Central memory CD4-positive, alpha-beta T cell (primary cell): ENCODE measurements around the gene BNIP3.

Experiments
- DNase-seq: peaks from one replicate; pipeline ENCODE4 v3.0.0; 2022

Gene BNIP3

GRCh38 chr10:131949041-131949862, 32.5 kb downstream of the BNIP3 start:
- DNase-seq = no peak

GRCh38 chr10:131948501-131948900, 33.2 kb downstream of the BNIP3 start:
- no peak for DNase-seq

GRCh38 chr10:131947631-131948347, 33.9 kb downstream of the BNIP3 start:
- DNase-seq = no peak

- DNase-seq = no peak
Observed at GRCh38 chr10:131946880-131947279, 34.8 kb downstream of the BNIP3 start.

- DNase-seq = no peak
Observed at GRCh38 chr10:131946321-131946751, 35.4 kb downstream of the BNIP3 start.

- no peak for DNase-seq
Observed at GRCh38 chr10:131944976-131945695, 36.6 kb downstream of the BNIP3 start.

GRCh38 chr10:131944412-131944811, 37.3 kb downstream of the BNIP3 start:
- DNase-seq = no peak

- DNase-seq = no peak
Observed at GRCh38 chr10:131943021-131943814, 38.5 kb downstream of the BNIP3 start.

- no peak for DNase-seq
Observed at GRCh38 chr10:131942455-131942854, 39.3 kb downstream of the BNIP3 start.

- DNase-seq = no peak
Observed at GRCh38 chr10:131938681-131939080, 43.0 kb downstream of the BNIP3 start.

GRCh38 chr10:131937836-131938235, 43.9 kb downstream of the BNIP3 start:
- DNase-seq = no peak

GRCh38 chr10:131936736-131937135, 45.0 kb downstream of the BNIP3 start:
- DNase-seq = no peak

- no peak for DNase-seq
Observed at GRCh38 chr10:131936294-131936693, 45.4 kb downstream of the BNIP3 start.

- DNase-seq = no peak
Observed at GRCh38 chr10:131935260-131935659, 46.5 kb downstream of the BNIP3 start.

GRCh38 chr10:131934769-131935168, 47.0 kb downstream of the BNIP3 start:
- no peak for DNase-seq

- DNase-seq = no peak
Observed at GRCh38 chr10:131933696-131934086, 48.0 kb downstream of the BNIP3 start.

GRCh38 chr10:131933016-131933695, 48.6 kb downstream of the BNIP3 start:
- no peak for DNase-seq

- no peak for DNase-seq
Observed at GRCh38 chr10:131931981-131932380, 49.7 kb downstream of the BNIP3 start.

GRCh38 chr10:131930586-131931330, 51.0 kb downstream of the BNIP3 start:
- DNase-seq = no peak

- no peak for DNase-seq
Observed at GRCh38 chr10:131930150-131930549, 51.6 kb downstream of the BNIP3 start.

- DNase-seq = no peak
Observed at GRCh38 chr10:131929122-131929845, 52.4 kb downstream of the BNIP3 start.
